Endothelial cell of umbilical vein (primary cell): ENCODE results near the gene PRKG1. TPM values are rescaled to one million over a fixed set of nuclear protein-coding genes. Genes with fewer than 3 reads are reported as not detected.

ENCODE experiments used
- BruUV-seq: library from RNA; stranded (reverse); fragments of 400-500 nt; replicated peaks from 2 replicates; lab custom pipeline; 2021; lab: Mats Ljungman, UMichigan
- CTCF ChIA-PET: fragments of 300-600, 350-600 bp; sonication (Branson Sonifier 250); formaldehyde crosslinking; loops from one replicate; lab custom pipeline; 2021; ENCODE audit warnings: antibody characterized with exemption, inconsistent platforms; lab: Charles Lee
- POLR2A ChIA-PET: fragments of 300-600, 350-600 bp; sonication (Branson Sonifier 250); formaldehyde crosslinking; loops from one replicate; lab custom pipeline; 2021; ENCODE audit warnings: antibody characterized with exemption, inconsistent platforms; lab: Charles Lee
- DNase-seq: peaks from one replicate; pipeline ENCODE4 v3.0.0-alpha.2; 2011; ENCODE audit warnings: low read depth, low spot score
- FAIRE-seq: peaks from 2 replicates; lab custom pipeline; 2011; peaks lifted over from hg19 to GRCh38; lab: Jason Lieb, UNC
- H2AFZ ChIP-seq: 2 replicates; pipeline ENCODE4 v1.6.0; 2012; ENCODE audit warnings: low read depth, low read length, control low read depth, inconsistent platforms
- H3K27ac ChIP-seq: 2 replicates; pipeline ENCODE4 v1.5.1; 2011; ENCODE audit warnings: low read depth, mild to moderate bottlenecking, control low read depth, low read length, moderate library complexity; ENCODE audit not compliant: insufficient read depth
- H3K27me3 ChIP-seq, 2 experiments: 2 replicates each; pipeline versions ENCODE4 v1.6.0 to v1.6.1; 2011; ENCODE audit warnings: low read length in 2 of 2, mixed read lengths in 1 of 2; ENCODE audit not compliant: control insufficient read depth in 2 of 2, insufficient read depth in 2 of 2
- H3K36me3 ChIP-seq, 2 experiments: 2 replicates in 1 of 2; 3 replicates in 1 of 2; pipeline ENCODE4 v1.5.1; 2011; ENCODE audit warnings: low read length in 2 of 2, mild to moderate bottlenecking in 1 of 2, moderate library complexity in 1 of 2; ENCODE audit not compliant: control insufficient read depth in 2 of 2, insufficient read depth in 2 of 2; ENCODE audit errors: extremely low read depth in 1 of 2
- H3K4me1 ChIP-seq: 3 replicates; pipeline ENCODE4 v1.5.1; 2011; ENCODE audit warnings: mild to moderate bottlenecking, low read length; ENCODE audit not compliant: control insufficient read depth, insufficient read depth; ENCODE audit errors: extremely low read depth
- H3K4me2 ChIP-seq: 2 replicates; pipeline ENCODE4 v1.6.1; 2011; ENCODE audit warnings: low read length, control low read depth, mixed read lengths; ENCODE audit not compliant: insufficient read depth
- H3K4me3 ChIP-seq, 3 experiments: fragments of 200-600 bp in 1 of 3; sonication (generic), shearing (Covaris generic) in 1 of 3; replicated peaks in 1 of 3; 2 replicates each; pipeline ENCODE4 v1.5.1; 2011 to 2016; ENCODE audit warnings: control low read depth in 3 of 3, low read length in 3 of 3, mild to moderate bottlenecking in 2 of 3, inconsistent platforms in 1 of 3, low read depth in 1 of 3, moderate library complexity in 1 of 3; ENCODE audit not compliant: insufficient read depth in 1 of 3
- H3K79me2 ChIP-seq: 2 replicates; pipeline ENCODE4 v1.6.0; 2012; ENCODE audit warnings: low read length, inconsistent platforms; ENCODE audit not compliant: control insufficient read depth, insufficient read depth
- H3K9ac ChIP-seq: replicated peaks from 2 replicates; pipeline ENCODE3; 2011; ENCODE audit warnings: low read length, control low read depth; ENCODE audit not compliant: insufficient read depth; ENCODE audit errors: extremely low read depth
- H3K9me1 ChIP-seq: replicated peaks from 3 replicates; pipeline ENCODE4 v1.6.0; 2011; ENCODE audit warnings: mild to moderate bottlenecking, low read length; ENCODE audit not compliant: control insufficient read depth, insufficient read depth; ENCODE audit errors: extremely low read depth
- H3K9me3 ChIP-seq: replicated peaks from 2 replicates; pipeline ENCODE4 v1.5.1; 2012; ENCODE audit warnings: low read length, inconsistent platforms; ENCODE audit not compliant: control insufficient read depth, insufficient read depth
- H4K20me1 ChIP-seq: replicated peaks from 2 replicates; pipeline ENCODE3; 2011; ENCODE audit warnings: mild to moderate bottlenecking, low read length; ENCODE audit not compliant: control insufficient read depth, insufficient read depth; ENCODE audit errors: extremely low read depth
- CTCF ChIP-seq, 2 donors: IDR thresholded peaks; 1 replicate in 1 of 2; 2 replicates in 1 of 2; pipeline ENCODE4 v1.5.1; 2011; ENCODE audit warnings: low read length in 2 of 2, mild to moderate bottlenecking in 2 of 2, moderate library complexity in 2 of 2, control low read depth in 1 of 2, inconsistent platforms in 1 of 2, low read depth in 1 of 2; ENCODE audit not compliant: insufficient read depth in 1 of 2; ENCODE audit errors: extremely low read depth in 1 of 2
- EZH2 ChIP-seq: IDR thresholded peaks from 2 replicates; pipeline ENCODE4 v1.6.1; 2012; ENCODE audit warnings: borderline replicate concordance, low read depth, mild to moderate bottlenecking, moderate library complexity, low read length, inconsistent platforms; ENCODE audit not compliant: severe bottlenecking
- FOS ChIP-seq: IDR thresholded peaks from 2 replicates; pipeline ENCODE4 v1.6.1; 2011; ENCODE audit warnings: mild to moderate bottlenecking, low read length, moderate library complexity, borderline replicate concordance; ENCODE audit not compliant: insufficient read depth
- GATA2 ChIP-seq: IDR thresholded peaks from 2 replicates; pipeline ENCODE4 v1.7.0; 2011; ENCODE audit warnings: low read depth, mild to moderate bottlenecking, moderate library complexity, mixed read lengths, low read length; ENCODE audit not compliant: insufficient read length, insufficient read depth
- JUN ChIP-seq: IDR thresholded peaks from 2 replicates; pipeline ENCODE4 v1.6.1; 2011; ENCODE audit warnings: borderline replicate concordance, low read depth; ENCODE audit not compliant: insufficient read length, insufficient read depth
- MAX ChIP-seq: IDR thresholded peaks from 2 replicates; pipeline ENCODE4 v1.6.1; 2011; ENCODE audit not compliant: insufficient read depth, insufficient read length
- MYC ChIP-seq: IDR thresholded peaks from one replicate; pipeline ENCODE4 v1.6.1; 2011; ENCODE audit warnings: mild to moderate bottlenecking, low read depth, low read length
- POLR2A ChIP-seq: IDR thresholded peaks from 2 replicates; pipeline ENCODE4 v1.6.1; 2012; ENCODE audit warnings: low read depth, mild to moderate bottlenecking, control low read depth, low read length
- POLR2AphosphoS5 ChIP-seq: IDR thresholded peaks from 2 replicates; pipeline ENCODE4 v1.6.1; 2012; ENCODE audit warnings: low read depth, mild to moderate bottlenecking, control low read depth, low read length, moderate library complexity; ENCODE audit not compliant: insufficient read depth
- dilution Hi-C: fragments of 300-500 bp; cut with MboI; formaldehyde crosslinking; loops from one replicate; pipeline ENCODE4 v1.15.0; 2019; ENCODE audit warnings: low sequenced_read_pairs; ENCODE audit not compliant: extremely low pct_ligation_motif_present
- intact Hi-C: fragments of 100-400 bp; cut with micrococcal nuclease; formaldehyde crosslinking; loops from one replicate; pipeline ENCODE4 v1.10.0; 2022
- polyA plus RNA-seq, 4 experiments: library from polyadenylated mRNA; depleted of rRNA in 3 of 4; stranded (reverse) in 3 of 4; unstranded in 1 of 4; fragments of >200 nt; gene quantifications; 2 replicates each; pipeline versions ENCODE4 v1.2.1 to v1.2.3, GENCODE V29; 2011 to 2012; ENCODE audit warnings: missing spikeins in 1 of 4
- total RNA-seq: library from RNA; stranded (reverse); gene quantifications from 2 replicates; pipeline ENCODE4 v1.2.3, GENCODE V29; 2021

The PRKG1 gene
- total and polyA plus RNA-seq, 2 donors (not counting 3 experiments of a cell fraction or from before 2014, with no cell fraction given), result 0.01 to 0.18 TPM

DNA sequence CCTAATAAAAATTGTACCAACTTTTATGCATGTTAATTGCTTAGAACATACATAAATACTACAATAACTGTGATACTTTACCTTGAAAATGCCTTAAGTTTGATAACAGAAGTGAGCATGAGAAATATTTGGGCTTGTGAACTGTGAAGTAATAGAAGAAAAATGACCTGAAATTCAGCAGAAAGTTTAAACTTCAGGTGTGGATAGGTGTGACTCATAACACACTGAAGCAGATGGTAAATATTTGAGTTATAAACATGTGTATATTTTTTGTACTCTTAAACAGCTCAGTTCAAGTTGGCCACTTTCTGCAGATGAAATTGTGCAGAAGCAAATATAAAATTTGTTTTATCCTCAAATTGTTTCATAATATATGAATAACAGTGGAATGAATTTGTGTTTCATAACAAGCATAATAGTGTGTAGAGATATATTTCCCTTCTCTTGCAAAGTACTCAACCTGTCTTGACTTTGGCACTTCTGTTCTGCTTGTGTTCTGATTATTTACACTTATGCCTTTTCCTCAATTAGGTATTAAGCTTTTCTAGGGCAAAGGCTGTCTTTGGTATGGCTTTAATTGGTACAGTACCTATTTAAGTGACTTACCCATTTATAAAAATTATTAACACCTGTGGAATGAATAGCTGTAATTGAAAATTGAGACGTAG is 122.4 kb downstream of the PRKG1 start:
- FAIRE-seq (no peak), DNase-seq (no peak)
- H3K79me2 ChIP-seq, result no peaks in the 10 kb centered on the region
- H3K27ac ChIP-seq, result no peak overlapping the region
- H3K4me2 ChIP-seq, result no peak overlapping the region
- no peaks in the 10 kb centered on the region for H4K20me1 ChIP-seq
- no peak overlapping the region for H3K4me3 ChIP-seq
- POLR2A ChIA-PET, result no interaction called here
- no peaks in the 10 kb centered on the region for H3K9me3 ChIP-seq
- H3K9ac ChIP-seq, result no peak overlapping the region
- no TSS peak for BruUV-seq
- intact Hi-C loops, result no loop called here
- CTCF ChIA-PET, result no interaction called here
- TF ChIP-seq GATA2, result no peak
- TF ChIP-seq JUN, result no peak
- no peak for TF ChIP-seq POLR2A
- no peak for TF ChIP-seq POLR2AphosphoS5
- TF ChIP-seq MAX, result no peak
- no peak for TF ChIP-seq CTCF (IDR thresholded peaks at IDR 0.05; ENCODE audit: extremely low read depth in 1 of 2, insufficient read depth in 1 of 2, low read depth in 1 of 2, low read length in 2 of 2)
- no peak for TF ChIP-seq FOS
- TF ChIP-seq EZH2, result no peak
- no peak for TF ChIP-seq MYC
- H2AFZ ChIP-seq, result no peak overlapping the region
- H3K36me3 ChIP-seq, result no peaks in the 10 kb centered on the region
- H3K27me3 ChIP-seq, result peaks cover 0 to 9% of the 10 kb centered on the region in 2 experiments
- H3K9me1 ChIP-seq, result no peaks in the 10 kb centered on the region
- dilution Hi-C loops, result no loop called here
- H3K4me1 ChIP-seq, result no peaks in the 10 kb centered on the region
